Motor neuron (in vitro differentiated cells): ENCODE measurements around the gene POLR3E. TPM values are rescaled to one million over a fixed set of nuclear protein-coding genes. Genes with fewer than 3 reads are reported as not detected.

Source experiments
- ATAC-seq, 8 experiments: fragments of 200-7000 bp; cut with Tn5 transposase; replicated peaks in 6 of 8; 2 replicates each; pipeline ENCODE4 v1.8.0; 2021; ENCODE audit warnings: mild to moderate bottlenecking in 8 of 8, moderate library complexity in 8 of 8
- H3K27ac ChIP-seq, 2 donors: fragments of 250-450 bp; sonication (Bioruptor Pico); 2 replicates each; pipeline ENCODE4 v1.9.0; 2021; ENCODE audit warnings: antibody characterized with exemption in 2 of 2, mild to moderate bottlenecking in 2 of 2, moderate library complexity in 1 of 2
- H3K4me1 ChIP-seq, 2 donors: fragments of 250-450 bp; sonication (Bioruptor Pico); replicated peaks in 1 of 2; 2 replicates each; pipeline ENCODE4 v1.6.1; 2021; ENCODE audit warnings: antibody characterized with exemption in 2 of 2, mild to moderate bottlenecking in 2 of 2, moderate library complexity in 1 of 2
- H3K4me3 ChIP-seq, 5 donors: fragments of 250-450 bp; sonication (Bioruptor Pico); 2 replicates each; pipeline ENCODE4 v1.9.0; 2021; ENCODE audit warnings: antibody characterized with exemption in 5 of 5, mild to moderate bottlenecking in 5 of 5, moderate library complexity in 4 of 5
- WGBS, 10 experiments: fragments of 450-650 bp; shearing (Covaris generic); methylation state at CpG; one replicate each; pipeline ENCODE4 v1.0.0; 2022; 5-methylcytosine and 5-hydroxymethylcytosine counted together
- in situ Hi-C, 9 experiments: fragments of 400-800 bp; cut with MboI; loops; one replicate each; pipeline ENCODE4 v1.15.0; 2021; ENCODE audit warnings: low sequenced_read_pairs in 9 of 9, low pct_unique_long_range_greater_than_20kb in 2 of 9; ENCODE audit not compliant: unreplicated experiment in 9 of 9
- total RNA-seq, 8 experiments: library from RNA; unstranded; fragments of 300-600 nt; gene quantifications; 2 replicates each; pipeline versions ENCODE4 v1.2.3 to v1.2.4, GENCODE V29; 2022

The POLR3E gene
- total RNA-seq, 8 experiments from 2014 or later, result 20.0 to 65.8 (median 39.4) TPM

GRCh38 chr16:22312897-22313781 is 15.9 kb downstream of the POLR3E start:
- peak in 3 of 8 experiments; percentile 32 to 67 (median 44) for ATAC-seq
- 78 to 100% (median 93%) methylated on average over 4 to 16 of the region's 23 CpGs for WGBS, 10 experiments
- Histone ChIP-seq H3K4me1 (no peaks in the 10 kb centered on the region), H3K27ac (no peak overlapping the region), H3K4me3 (no peak overlapping the region)
- in situ Hi-C loops, result no loop called here

DNA sequence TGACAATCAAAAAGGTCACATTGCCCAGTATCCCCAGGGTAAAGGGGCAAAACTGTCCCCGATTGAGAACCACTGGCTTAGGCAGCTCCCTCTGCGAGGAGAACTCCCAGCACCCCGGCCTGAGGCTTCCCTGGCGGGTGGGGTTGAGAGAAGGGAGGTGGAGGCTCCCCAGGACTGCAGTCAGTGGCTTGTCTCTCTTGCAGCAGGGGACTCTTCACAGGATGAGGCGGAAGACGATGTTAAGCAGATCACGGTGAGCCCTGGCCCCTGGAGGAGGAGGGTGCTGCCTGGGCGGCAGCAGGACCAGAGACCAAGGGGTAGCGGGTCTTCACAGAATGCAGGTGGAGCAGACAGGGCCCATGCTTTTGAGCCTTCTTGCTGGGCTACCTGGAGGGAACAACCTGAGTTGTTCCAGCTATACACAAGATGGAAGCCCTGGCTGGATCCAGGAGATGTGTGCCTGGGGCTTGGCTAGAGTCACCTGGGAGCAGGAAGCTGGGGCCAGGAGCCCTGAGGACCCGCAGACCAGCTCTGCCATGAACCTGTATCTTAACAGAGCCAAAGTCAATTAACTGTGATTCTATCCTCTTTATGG is 16.8 kb downstream of the POLR3E start:
- no peak overlapping the region for H3K27ac ChIP-seq
- H3K4me3 ChIP-seq, result no peak overlapping the region
- in situ Hi-C loops, result no loop called here
- 60 to 100% (median 91%) methylated on average over 1 to 5 of the region's 10 CpGs; no CpG with 5 or more reads in 5 of the 10 experiments for WGBS, 10 experiments
- no peaks in the 10 kb centered on the region for H3K4me1 ChIP-seq
- no peak for ATAC-seq

DNA sequence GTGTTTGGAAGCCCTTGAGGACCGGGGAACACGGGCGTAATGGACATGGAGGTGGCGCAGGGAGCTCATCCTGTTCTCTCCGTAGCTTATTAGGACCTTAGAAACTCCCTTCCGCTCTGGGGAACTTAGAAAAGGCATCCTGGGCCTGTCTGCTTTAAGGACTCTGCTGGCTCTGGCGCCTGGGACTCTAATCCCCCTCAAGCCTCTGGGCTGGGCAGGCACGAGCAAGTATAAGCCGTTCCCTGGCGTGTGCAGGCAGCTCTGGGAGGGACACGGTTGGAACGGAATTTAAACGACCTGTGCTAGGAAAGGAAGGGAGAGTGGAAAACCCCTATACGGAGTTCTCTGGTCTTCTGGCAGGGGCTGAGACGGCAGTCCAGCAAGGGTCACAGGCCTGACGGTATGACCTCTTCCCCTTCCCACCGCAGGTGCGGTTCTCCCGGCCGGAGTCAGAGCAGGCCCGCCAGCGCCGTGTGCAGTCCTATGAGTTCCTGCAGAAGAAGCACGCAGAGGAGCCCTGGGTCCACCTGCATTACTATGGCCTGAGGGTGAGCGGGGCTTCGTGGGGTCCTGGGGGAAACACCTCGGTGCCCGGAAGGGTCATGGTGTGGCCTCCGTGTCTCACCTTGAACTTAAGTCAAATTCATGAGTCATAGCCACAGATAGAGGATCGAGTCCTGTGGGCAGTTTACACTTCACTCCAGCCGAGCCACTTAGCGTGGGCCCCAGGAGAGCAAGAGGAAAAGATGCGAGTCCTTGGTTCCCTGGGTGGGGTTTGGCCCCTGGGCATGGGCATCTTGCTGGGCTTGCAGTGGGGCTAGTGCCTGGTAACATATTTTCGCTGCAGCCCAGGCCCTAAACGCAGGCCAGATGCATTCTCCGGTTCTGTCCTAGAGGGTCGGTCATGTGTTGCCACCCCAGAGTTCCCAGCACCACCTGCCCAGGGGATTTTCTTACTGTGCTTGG is 17.7 kb downstream of the POLR3E start:
- Histone ChIP-seq H3K27ac (no peak overlapping the region), H3K4me3 (no peak overlapping the region), H3K4me1 (no peaks in the 10 kb centered on the region)
- ATAC-seq, result no peak
- WGBS, 10 experiments, result 78 to 100% (median 91%) methylated on average over 2 to 18 of the region's 37 CpGs; no CpG with 5 or more reads in 1 of the 10 experiments
- in situ Hi-C loops, result no loop called here

- Histone ChIP-seq H3K4me3 (no peak overlapping the region), H3K4me1 (no peaks in the 10 kb centered on the region), H3K27ac (no peak overlapping the region)
- ATAC-seq, result no peak
- in situ Hi-C loops, result no loop called here
- 100% methylated on average over 1 of the region's 1 CpG; no CpG with 5 or more reads in 8 of the 10 experiments for WGBS, 10 experiments
These were observed 18.8 kb downstream of the POLR3E start for GRCh38 chr16:22315979-22316378.

DNA sequence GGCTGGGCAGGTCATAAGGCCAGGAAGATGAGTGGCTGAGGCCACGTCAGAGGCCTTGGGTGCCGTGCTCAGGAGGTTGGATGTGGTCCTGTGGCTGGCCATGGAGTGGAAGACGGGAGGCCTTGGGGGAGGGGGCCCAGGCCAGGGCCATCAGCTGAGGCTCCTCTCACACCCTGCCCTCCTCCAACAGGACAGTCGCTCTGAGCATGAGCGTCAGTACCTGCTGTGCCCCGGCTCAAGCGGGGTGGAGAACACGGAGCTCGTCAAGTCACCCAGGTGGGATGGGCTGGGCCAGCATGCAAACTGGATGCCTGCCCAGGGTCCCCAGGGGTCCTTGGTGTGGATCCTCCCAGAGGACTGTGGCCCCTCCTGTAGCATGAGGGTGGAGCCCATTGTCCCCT is 19.2 kb downstream of the POLR3E start:
- no peak overlapping the region for H3K27ac ChIP-seq
- in situ Hi-C loops, result no loop called here
- peaks cover 0 to 1% of the 10 kb centered on the region in 2 donors for H3K4me1 ChIP-seq
- ATAC-seq, result peak in 1 of 8 experiments; percentile 25
- H3K4me3 ChIP-seq, result no peak overlapping the region
- 70 to 100% methylated on average over 1 to 2 of the region's 9 CpGs; no CpG with 5 or more reads in 8 of the 10 experiments for WGBS, 10 experiments

DNA sequence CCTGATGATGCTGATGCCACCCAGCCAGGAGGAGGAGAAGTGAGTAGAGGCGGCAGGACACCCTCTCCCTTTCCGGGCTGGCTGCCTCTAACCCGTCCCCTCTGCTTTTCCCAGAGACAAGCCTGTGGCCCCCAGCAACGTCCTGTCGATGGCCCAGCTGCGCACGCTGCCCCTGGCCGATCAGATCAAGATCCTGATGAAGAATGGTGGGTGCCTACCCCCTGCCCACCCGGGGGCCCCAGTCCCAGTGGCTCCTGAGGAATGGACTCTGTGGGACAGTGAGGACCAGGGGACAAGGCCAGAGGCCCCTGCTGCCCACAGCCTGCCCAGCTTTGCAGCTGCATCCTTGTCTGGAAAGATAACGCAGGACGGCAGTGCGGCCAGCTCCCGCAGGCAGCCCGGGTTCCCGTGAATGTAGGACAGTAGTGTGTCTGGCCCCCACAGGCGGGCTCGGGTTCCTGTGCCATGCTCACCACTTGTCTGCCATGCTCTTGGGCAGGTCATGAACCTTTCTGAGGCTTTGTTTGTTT is 19.9 kb downstream of the POLR3E start:
- Histone ChIP-seq H3K27ac (no peak overlapping the region), H3K4me1 (peaks cover 0 to 3% of the 10 kb centered on the region in 2 donors), H3K4me3 (no peak overlapping the region)
- ATAC-seq, result peak in 1 of 8 experiments; percentile 8
- in situ Hi-C loops, result no loop called here
- WGBS, 10 experiments, result 70 to 90% (median 86%) methylated on average over 2 to 7 of the region's 17 CpGs; no CpG with 5 or more reads in 7 of the 10 experiments

DNA sequence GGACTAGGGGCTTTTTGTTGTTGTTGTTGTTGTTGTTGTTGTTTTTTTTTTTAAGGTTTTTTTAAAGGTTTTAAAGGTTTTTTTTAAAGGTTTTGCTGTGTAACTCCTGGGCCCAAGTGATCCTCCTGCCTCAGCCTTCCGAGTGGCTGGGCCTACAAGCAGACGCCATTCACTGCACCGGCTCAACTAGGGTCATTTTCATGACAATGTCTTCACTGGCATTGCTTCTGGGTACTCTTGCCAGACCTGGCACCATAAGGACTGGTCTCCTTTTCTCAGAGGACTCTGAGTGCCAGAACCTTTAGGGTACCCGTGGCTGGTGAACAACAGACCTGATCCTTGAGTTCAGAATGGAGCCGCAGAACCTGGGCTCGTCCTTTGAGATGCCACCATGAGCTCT is 20.4 kb downstream of the POLR3E start:
- in situ Hi-C loops, result no loop called here
- no peak overlapping the region for H3K4me3 ChIP-seq
- H3K4me1 ChIP-seq, result peaks cover 0 to 3% of the 10 kb centered on the region in 2 donors
- H3K27ac ChIP-seq, result no peak overlapping the region
- 89 to 100% (median 94%) methylated on average over 1 to 6 of the region's 6 CpGs; no CpG with 5 or more reads in 5 of the 10 experiments for WGBS, 10 experiments
- ATAC-seq, result no peak

DNA sequence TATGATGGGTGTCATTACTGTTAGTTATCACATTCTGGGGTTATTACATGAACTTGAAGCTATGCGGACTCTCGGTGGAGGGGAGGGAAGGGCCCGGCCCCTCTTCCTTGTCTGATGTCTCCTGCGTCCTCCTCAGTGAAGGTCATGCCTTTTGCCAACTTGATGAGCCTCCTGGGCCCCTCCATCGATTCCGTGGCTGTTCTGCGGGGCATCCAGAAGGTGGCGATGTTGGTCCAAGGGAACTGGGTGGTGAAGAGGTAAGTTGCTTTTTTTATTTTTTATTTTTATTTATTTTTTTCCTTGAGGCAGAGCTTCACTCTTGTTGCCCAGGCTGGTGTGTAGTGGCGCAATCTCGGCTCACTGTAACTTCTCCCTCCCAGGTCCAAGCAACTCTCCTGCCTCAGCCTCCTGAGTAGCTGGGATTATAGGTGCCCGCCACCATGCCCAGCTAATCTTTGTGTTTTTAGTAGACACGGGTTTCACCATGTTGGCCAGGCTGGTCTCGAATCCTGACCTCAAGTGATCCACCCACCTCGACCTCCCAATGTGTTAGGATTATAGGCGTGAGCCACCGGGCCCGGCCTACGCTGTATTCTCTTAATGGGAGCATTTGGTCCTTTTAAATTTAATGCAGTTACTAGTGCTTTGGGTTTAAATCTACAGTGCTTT is 21.6 kb downstream of the POLR3E start:
- in situ Hi-C loops, result no loop called here
- Histone ChIP-seq H3K4me3 (no peak overlapping the region), H3K4me1 (peaks cover 0 to 3% of the 10 kb centered on the region in 2 donors), H3K27ac (no peak overlapping the region)
- WGBS, 10 experiments, result 77 to 100% (median 93%) methylated on average over 1 to 15 of the region's 18 CpGs; no CpG with 5 or more reads in 2 of the 10 experiments
- ATAC-seq, result peak in 1 of 8 experiments; percentile 12

DNA sequence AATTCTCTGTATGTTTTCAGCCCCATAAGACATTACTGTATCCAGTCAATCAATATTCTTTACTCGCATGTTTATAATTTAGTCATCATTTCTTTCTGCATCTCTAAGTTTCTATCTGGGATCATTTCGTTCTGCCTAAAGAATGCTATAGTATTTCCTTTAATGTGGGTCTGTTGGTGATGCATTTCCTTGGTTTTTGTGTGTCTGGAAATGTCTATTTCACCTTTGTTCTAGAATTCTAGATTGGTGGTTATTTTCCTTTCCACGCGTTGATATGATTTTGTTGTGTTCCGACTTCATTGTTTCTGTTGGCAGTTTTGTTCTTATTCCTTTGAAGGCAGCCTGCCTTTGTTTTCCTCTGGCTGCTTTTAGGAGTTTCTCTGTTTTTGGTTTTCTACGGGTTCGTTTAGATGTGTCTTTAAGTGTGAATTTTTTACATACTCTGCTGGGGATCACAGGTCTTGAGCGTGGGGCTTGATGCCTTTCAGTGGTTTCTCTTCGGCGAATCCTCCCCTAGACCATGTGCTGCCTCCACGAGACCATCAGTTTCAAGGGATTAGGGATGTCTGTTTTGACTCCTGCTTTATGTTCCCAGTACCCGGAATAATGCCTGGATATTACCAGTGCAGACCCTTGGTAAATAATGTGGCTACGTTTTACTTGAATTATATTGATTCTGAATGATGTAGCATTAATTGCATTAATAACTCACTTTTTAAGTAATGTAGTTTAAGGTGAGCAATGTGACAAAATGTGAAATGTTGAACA is 23.5 kb downstream of the POLR3E start:
- Histone ChIP-seq H3K4me1 (peaks cover 0 to 3% of the 10 kb centered on the region in 2 donors), H3K4me3 (no peak overlapping the region), H3K27ac (no peak overlapping the region)
- WGBS, 10 experiments, result 25 to 85% (median 73%) methylated on average over 4 to 12 of the region's 13 CpGs
- peak in 3 of 8 experiments; percentile 5 to 9 (median 6) for ATAC-seq
- in situ Hi-C loops, result loop anchor here in 1 of 9 experiments (10.0 kb wide), 1 partner anchor 1136 kb away; no protein-coding TSS in a partner anchor

DNA sequence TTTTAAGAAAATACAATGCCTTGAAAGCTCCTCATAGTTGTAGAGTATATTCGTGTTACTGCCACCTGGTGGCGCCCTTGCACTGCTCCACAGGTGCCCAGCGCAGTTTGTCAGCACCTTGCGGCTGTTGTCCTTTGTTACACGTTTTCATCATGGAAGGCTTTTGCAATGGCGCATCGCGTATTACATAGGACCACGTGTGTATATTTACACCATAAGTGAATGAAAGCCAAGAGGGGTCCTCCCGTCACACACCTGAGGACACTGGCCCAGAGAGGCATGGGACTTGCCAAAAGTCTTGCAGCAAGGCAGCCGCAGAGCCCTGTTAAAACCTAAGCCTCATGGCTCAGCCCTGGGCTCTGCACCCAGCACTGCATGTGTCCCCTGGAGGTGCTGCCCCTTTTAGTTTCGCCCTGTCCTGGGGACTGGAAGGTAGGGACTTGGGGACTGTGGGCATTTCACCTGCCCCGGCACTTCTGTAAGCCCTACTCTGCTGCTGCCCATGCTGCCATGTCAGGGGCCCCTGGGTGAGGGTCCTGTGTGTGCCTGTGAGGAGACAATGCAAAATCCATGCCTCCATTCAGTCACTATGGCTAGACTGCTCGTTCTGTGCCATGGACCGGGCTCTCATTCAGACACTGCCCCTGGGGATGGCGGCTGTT is 24.3 kb downstream of the POLR3E start:
- Histone ChIP-seq H3K27ac (no peak overlapping the region), H3K4me3 (no peak overlapping the region), H3K4me1 (peaks cover 0 to 3% of the 10 kb centered on the region in 2 donors)
- 14 to 100% (median 25%) methylated on average over 1 to 11 of the region's 16 CpGs; no CpG with 5 or more reads in 1 of the 10 experiments for WGBS, 10 experiments
- ATAC-seq, result peak; percentile 70 to 87 (median 75)
- in situ Hi-C loops, result loop anchor here in 1 of 9 experiments (10.0 kb wide), 1 partner anchor 1137 kb away; no protein-coding TSS in a partner anchor

DNA sequence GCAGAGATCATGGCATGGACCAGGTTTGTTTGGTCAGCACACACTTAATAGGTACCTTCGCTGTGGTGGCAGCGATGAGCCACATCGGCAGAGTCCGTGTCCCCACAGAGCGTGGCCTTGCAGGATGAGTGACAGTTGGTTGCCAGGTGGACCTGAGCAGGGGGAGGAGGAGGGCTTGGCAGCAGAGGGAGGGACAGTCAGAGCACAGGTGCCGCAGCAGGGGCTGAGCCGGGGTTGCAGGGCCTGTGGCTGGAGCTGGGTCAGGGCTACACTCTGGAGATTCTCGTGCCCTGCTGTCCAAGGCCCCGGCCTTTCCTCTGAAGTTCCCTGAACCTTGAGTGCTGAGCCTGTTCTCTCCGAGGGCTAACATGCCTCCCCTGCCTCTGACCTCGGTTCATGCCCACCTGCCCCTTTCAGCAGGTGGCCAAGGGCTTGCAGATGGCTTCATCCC is 24.8 kb downstream of the POLR3E start:
- in situ Hi-C loops, result loop anchor here in 1 of 9 experiments (10.0 kb wide), 1 partner anchor 1137 kb away; no protein-coding TSS in a partner anchor
- Histone ChIP-seq H3K4me3 (no peak overlapping the region), H3K27ac (no peak overlapping the region), H3K4me1 (peaks cover 0 to 3% of the 10 kb centered on the region in 2 donors)
- no peak for ATAC-seq
- 40 to 90% (median 80%) methylated on average over 1 to 4 of the region's 11 CpGs; no CpG with 5 or more reads in 7 of the 10 experiments for WGBS, 10 experiments
